Urinary bladder (tissue), 4 donors: ENCODE results near the gene GRAMD1B. TPM values are rescaled to one million over a fixed set of nuclear protein-coding genes. Genes with fewer than 3 reads are reported as not detected.

Source experiments
- DNase-seq: peaks from one replicate; pipeline ENCODE4 v3.0.0-alpha.2; 2015; ENCODE audit errors: extremely low spot score
- H3K27ac ChIP-seq: one replicate; pipeline ENCODE4 v1.5.1; 2013; ENCODE audit warnings: low read depth, mild to moderate bottlenecking, moderate library complexity
- H3K36me3 ChIP-seq: one replicate; pipeline ENCODE4 v1.6.1; 2013; ENCODE audit warnings: mild to moderate bottlenecking, moderate library complexity; ENCODE audit not compliant: insufficient read depth
- H3K4me1 ChIP-seq: one replicate; pipeline ENCODE4 v1.6.1; 2013; ENCODE audit warnings: mild to moderate bottlenecking, moderate library complexity; ENCODE audit not compliant: insufficient read depth
- H3K4me3 ChIP-seq: one replicate; pipeline ENCODE4 v1.5.1; 2013; ENCODE audit warnings: low read depth, low read length
- WGBS: extraction: QIAGEN DNeasy Blood & Tissue Kit; methylation state at CpG from one replicate; pipeline ENCODE4 v1.1.7; 2013; 5-methylcytosine and 5-hydroxymethylcytosine counted together
- polyA plus RNA-seq: library from polyadenylated mRNA; stranded (reverse); fragments of 200-250 nt; gene quantifications from one replicate; pipeline ENCODE4 v1.2.3, GENCODE V29; 2013
- total RNA-seq: library from RNA; depleted of rRNA; stranded (reverse); fragments of >200 nt; gene quantifications from one replicate; pipeline ENCODE4 v1.2.3, GENCODE V29; 2014
- donor health status: healthy with polysubstance abuse.
- donor health status: healthy.

Gene GRAMD1B
- total and polyA plus RNA-seq, 2 donors: 0.84 to 5.9 TPM

DNA sequence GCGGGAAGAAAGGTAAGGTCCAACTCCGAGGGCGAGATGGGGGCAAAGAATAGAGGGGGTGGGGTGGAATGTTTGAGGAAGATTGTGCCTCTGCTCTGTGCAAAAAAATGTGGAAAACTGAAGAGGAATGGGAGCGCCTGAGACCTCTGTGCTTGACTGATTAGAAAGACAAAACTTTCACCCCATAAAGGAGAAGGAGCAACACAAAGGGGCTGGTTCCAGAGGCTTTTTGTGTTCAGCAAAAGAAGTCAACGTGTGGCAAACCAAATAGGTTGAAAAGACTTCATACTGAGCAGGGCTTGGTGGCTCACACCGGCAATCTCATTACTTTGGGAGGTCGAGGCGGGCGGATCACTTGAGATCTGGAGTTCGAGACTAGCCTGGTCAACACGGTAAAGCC lies 50.8 kb downstream of the GRAMD1B start:
- Histone ChIP-seq H3K4me1 (no peaks in the 10 kb centered on the region), H3K36me3 (no peaks in the 10 kb centered on the region), H3K4me3 (no peak overlapping the region), H3K27ac (no peak overlapping the region)
- no peak for DNase-seq
- 87% methylated on average over 11 of the region's 11 CpGs for whole genome bisulfite sequencing

GRCh38 chr11:123481640-123482039 lies 51.6 kb downstream of the GRAMD1B start:
- Histone ChIP-seq H3K4me1 (no peaks in the 10 kb centered on the region), H3K4me3 (no peak overlapping the region), H3K36me3 (no peaks in the 10 kb centered on the region), H3K27ac (no peak overlapping the region)
- WGBS: 67% methylated on average over 3 of the region's 3 CpGs
- no peak for DNase-seq

DNA sequence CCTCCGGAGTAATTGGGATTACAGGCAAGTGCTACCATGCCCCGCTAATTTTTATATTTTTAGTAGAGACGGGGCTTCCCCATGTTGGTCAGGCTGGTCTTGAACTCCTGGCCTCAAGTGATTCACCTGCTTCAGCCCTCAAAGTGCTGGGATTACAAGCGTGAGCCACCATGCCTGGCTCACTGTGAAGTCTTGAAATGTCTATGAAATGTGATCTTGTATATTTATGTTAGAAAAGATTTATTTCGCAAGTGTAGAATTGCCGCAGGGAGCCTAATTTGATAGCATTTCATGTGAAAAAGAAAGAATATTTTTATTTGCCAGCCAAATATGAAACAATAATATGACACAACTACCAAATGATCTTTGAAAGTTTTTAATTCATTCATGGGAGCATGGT lies 52.1 kb downstream of the GRAMD1B start:
- DNase-seq: no peak
- WGBS: 91% methylated on average over 6 of the region's 6 CpGs
- H3K4me3 ChIP-seq: no peak overlapping the region
- no peak overlapping the region for H3K27ac ChIP-seq
- H3K4me1 ChIP-seq: no peaks in the 10 kb centered on the region
- H3K36me3 ChIP-seq: no peaks in the 10 kb centered on the region

- Histone ChIP-seq H3K27ac (no peak overlapping the region), H3K36me3 (no peaks in the 10 kb centered on the region), H3K4me1 (no peaks in the 10 kb centered on the region), H3K4me3 (no peak overlapping the region)
- DNase-seq: no peak
- WGBS: 87% methylated on average over 8 of the region's 8 CpGs
These were observed 53.0 kb downstream of the GRAMD1B start for GRCh38 chr11:123483058-123483457.

DNA sequence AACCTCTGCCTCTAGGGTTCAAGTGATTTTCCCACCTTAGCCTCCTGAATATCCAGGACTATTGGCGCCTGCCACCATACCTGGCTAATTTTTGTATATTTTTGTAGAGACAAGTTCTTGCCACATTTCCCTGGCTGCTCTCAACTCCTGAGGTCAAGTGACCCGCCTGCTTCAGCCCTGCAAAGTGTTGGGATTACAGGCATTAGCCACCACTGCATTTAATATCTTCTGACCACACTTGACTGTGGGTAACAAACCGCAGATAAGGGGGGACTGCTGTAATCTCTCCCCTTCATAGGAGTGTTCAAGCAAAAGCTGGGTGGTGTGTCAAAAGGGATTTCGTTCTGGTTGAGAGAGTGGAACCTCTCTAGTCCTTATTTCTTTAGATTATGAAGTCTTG lies 53.4 kb downstream of the GRAMD1B start:
- Histone ChIP-seq H3K27ac (no peak overlapping the region), H3K4me3 (no peak overlapping the region), H3K4me1 (no peaks in the 10 kb centered on the region), H3K36me3 (no peaks in the 10 kb centered on the region)
- DNase-seq: no peak
- WGBS: 86% methylated on average over 4 of the region's 4 CpGs

GRCh38 chr11:123484448-123484847 lies 54.4 kb downstream of the GRAMD1B start:
- Histone ChIP-seq H3K4me1 (no peaks in the 10 kb centered on the region), H3K36me3 (no peaks in the 10 kb centered on the region), H3K27ac (no peak overlapping the region), H3K4me3 (no peak overlapping the region)
- WGBS: 87% methylated on average over 8 of the region's 8 CpGs
- no peak for DNase-seq

- DNase-seq: no peak
- H3K4me3 ChIP-seq: no peak overlapping the region
- 85% methylated on average over 8 of the region's 8 CpGs for WGBS
- H3K4me1 ChIP-seq: no peaks in the 10 kb centered on the region
- no peak overlapping the region for H3K27ac ChIP-seq
- no peaks in the 10 kb centered on the region for H3K36me3 ChIP-seq
These were observed 57.2 kb downstream of the GRAMD1B start for GRCh38 chr11:123487157-123487744.

DNA sequence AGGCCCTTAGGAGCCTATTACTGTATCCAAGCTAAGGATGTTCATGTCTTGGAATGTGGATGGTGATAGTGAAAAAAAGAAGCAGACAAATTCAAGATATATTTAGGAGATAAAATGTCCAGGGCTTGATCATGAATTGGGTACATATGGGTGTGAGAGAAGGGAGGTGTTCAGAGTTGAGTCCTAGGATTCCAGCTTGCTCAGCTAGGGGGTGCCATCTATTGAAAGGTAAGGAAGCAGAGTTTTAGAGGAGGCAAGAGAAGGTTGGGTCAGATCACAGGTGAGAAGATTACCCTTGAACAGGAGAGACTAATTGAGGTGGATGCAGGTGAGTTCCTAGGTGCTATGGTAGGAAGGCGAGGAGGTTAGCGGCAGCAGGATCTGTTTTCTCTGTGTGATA lies 60.5 kb downstream of the GRAMD1B start:
- H3K4me1 ChIP-seq: no peaks in the 10 kb centered on the region
- no peak overlapping the region for H3K4me3 ChIP-seq
- 100% methylated on average over 2 of the region's 2 CpGs for WGBS
- H3K36me3 ChIP-seq: no peaks in the 10 kb centered on the region
- no peak for DNase-seq
- H3K27ac ChIP-seq: no peak overlapping the region

GRCh38 chr11:123491241-123491640 lies 61.2 kb downstream of the GRAMD1B start:
- Histone ChIP-seq H3K4me3 (no peak overlapping the region), H3K27ac (no peak overlapping the region), H3K4me1 (no peaks in the 10 kb centered on the region), H3K36me3 (no peaks in the 10 kb centered on the region)
- 88% methylated on average over 3 of the region's 3 CpGs for WGBS
- no peak for DNase-seq

GRCh38 chr11:123493349-123494063 lies 63.4 kb downstream of the GRAMD1B start:
- WGBS: 87% methylated on average over 5 of the region's 5 CpGs
- H3K36me3 ChIP-seq: no peaks in the 10 kb centered on the region
- H3K4me3 ChIP-seq: no peak overlapping the region
- DNase-seq: no peak
- no peaks in the 10 kb centered on the region for H3K4me1 ChIP-seq
- no peak overlapping the region for H3K27ac ChIP-seq

GRCh38 chr11:123494195-123495050 lies 64.4 kb downstream of the GRAMD1B start:
- no peak overlapping the region for H3K27ac ChIP-seq
- no peaks in the 10 kb centered on the region for H3K4me1 ChIP-seq
- H3K4me3 ChIP-seq: no peak overlapping the region
- no peak for DNase-seq
- no peaks in the 10 kb centered on the region for H3K36me3 ChIP-seq
- 49% methylated on average over 6 of the region's 6 CpGs for WGBS

GRCh38 chr11:123504401-123504800 lies 74.3 kb downstream of the GRAMD1B start:
- H3K36me3 ChIP-seq: no peaks in the 10 kb centered on the region
- H3K4me1 ChIP-seq: no peaks in the 10 kb centered on the region
- no peak for DNase-seq
- H3K27ac ChIP-seq: no peak overlapping the region
- 89% methylated on average over 5 of the region's 5 CpGs for WGBS
- no peak overlapping the region for H3K4me3 ChIP-seq

DNA sequence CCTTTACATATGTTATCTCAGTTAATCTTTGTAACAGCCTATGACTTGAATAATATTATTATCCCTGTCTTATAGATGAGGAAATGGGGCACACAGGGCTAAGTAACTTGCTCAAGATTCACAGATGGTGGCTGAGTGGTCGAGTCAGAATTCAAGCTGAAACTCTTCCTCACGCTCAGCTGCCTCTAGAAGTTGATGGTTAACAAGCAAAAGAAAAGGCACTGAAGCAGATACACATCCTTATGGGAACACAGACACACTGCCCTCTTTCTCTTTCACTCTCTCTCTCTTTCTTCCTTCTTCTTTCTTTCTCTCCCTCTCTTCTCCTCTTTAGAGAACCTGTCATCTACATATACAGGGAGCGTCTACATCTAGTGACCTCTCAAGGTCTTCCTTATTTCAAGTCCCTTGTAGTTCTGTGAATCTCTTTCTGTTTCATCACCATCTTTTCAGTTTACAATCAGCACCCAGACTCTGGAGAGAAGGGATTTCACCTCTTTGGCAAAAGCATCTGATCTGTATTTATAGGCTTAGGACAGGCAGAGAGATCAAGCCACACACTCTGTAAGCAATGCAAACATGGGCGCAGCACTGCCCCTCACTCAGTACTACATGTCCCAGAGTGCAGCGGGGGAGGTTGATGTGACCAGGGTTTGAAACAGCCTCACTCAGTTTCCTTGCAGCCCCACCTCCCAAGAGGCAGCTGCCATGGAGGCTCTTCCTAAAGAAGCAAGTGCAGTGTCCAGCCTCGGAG lies 75.7 kb downstream of the GRAMD1B start:
- H3K36me3 ChIP-seq: no peaks in the 10 kb centered on the region
- H3K4me3 ChIP-seq: no peak overlapping the region
- H3K27ac ChIP-seq: no peak overlapping the region
- DNase-seq: no peak
- 54% methylated on average over 6 of the region's 6 CpGs for whole genome bisulfite sequencing
- H3K4me1 ChIP-seq: no peaks in the 10 kb centered on the region
